ENCODE measurements around the gene TAC3.
"Not testable (repeated sequence)": the region's sequence is repeated elsewhere in the genome, so short reads cannot be mapped to it uniquely, and the experiment has no call there.

Gene TAC3

GRCh38 chr12:56980268-56980667 is 36.1 kb downstream of the TAC3 start:
- no peak for DNase-seq

GRCh38 chr12:56979628-56980027 is 36.7 kb downstream of the TAC3 start:
- no peak for DNase-seq

- no peak for DNase-seq
Observed at GRCh38 chr12:56978397-56979138, 37.8 kb downstream of the TAC3 start.

- not testable (repeated sequence) for DNase-seq
Observed at GRCh38 chr12:56977361-56977760, 39.0 kb downstream of the TAC3 start.

- not testable (repeated sequence) for DNase-seq
Observed at GRCh38 chr12:56974224-56974623, 42.1 kb downstream of the TAC3 start.

GRCh38 chr12:56968910-56969309 is 47.4 kb downstream of the TAC3 start:
- not testable (repeated sequence) for DNase-seq

GRCh38 chr12:56965997-56966642 is 50.2 kb downstream of the TAC3 start:
- not testable (repeated sequence) for DNase-seq

- DNase-seq = not testable (repeated sequence)
Observed at GRCh38 chr12:56965124-56965523, 51.2 kb downstream of the TAC3 start.

GRCh38 chr12:56963557-56963956 is 52.8 kb downstream of the TAC3 start:
- not testable (repeated sequence) for DNase-seq

- not testable (repeated sequence) for DNase-seq
Observed at GRCh38 chr12:56962247-56962646, 54.1 kb downstream of the TAC3 start.
